ENCODE measurements around the gene BCAS1. TPM values are rescaled to one million over a fixed set of nuclear protein-coding genes. Genes with fewer than 3 reads are reported as not detected.

The BCAS1 gene
- total RNA-seq, 1 experiment from 2014 or later = 0.17 TPM

DNA sequence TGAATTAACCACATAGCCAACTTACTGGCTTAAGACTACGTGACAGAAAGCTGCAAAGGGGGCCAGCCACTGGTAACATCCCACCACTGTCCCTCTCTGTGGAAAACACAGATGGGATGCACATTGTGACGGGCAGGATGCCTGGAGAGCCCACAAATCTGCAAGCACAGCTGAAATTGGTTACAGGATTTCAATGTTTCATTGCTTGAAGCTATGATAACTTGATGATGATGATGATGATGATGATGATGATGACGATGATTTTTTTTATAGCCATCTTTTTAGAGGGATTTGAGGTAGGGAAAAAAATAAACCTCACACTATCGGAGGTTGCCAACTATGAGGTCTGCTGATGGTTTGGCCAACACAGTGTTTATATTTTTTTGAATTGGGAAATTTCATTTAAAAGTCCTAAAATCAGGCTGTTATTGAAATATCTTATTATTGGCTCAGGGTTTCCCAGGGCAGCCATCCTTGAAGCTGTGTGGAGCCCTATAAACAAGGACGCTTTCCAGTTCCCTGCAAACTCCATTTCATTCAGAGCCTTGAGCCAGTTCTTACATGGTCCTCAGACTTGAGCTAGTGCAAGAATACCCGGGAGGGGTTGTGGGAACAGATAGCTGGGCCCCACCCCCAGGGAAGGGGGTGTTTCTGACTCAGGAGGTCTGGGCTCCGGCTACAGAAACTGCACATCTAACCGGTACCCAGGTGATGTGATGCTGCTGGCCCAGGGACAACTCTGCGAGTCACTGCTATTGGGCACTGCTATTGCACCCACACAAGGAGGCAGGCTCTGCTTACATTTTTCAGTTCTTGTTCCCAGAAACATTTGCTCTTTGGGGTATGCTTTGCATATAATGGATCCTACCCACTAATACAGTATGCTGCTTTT, 27.1 kb downstream of the BCAS1 start:
- Histone ChIP-seq H3K9me3 (ENCODE audit: control insufficient read depth in 1 of 2, insufficient read depth in 1 of 2, low read depth in 1 of 2, low read length in 2 of 2) (no peaks in the 10 kb centered on the region), H4K20me1 (ENCODE audit: insufficient read depth) (no peaks in the 10 kb centered on the region), H3K9me2 (ENCODE audit: insufficient read depth) (no peaks in the 10 kb centered on the region), H3K9ac (ENCODE audit: low read length) (no peak overlapping the region), H3K36me3 (ENCODE audit: control insufficient read depth in 1 of 2, insufficient read depth in 2 of 2, low read length in 2 of 2) (no peaks in the 10 kb centered on the region), H3K4me1 (ENCODE audit: control insufficient read depth in 1 of 2, insufficient read depth in 2 of 2, low read length in 2 of 2) (no peaks in the 10 kb centered on the region), H3K4me2 (ENCODE audit: low read length) (no peak overlapping the region), H3K27ac (ENCODE audit: low read depth, low read length) (no peak overlapping the region), H3K79me2 (ENCODE audit: insufficient read depth, low read length) (no peaks in the 10 kb centered on the region), H2AFZ (ENCODE audit: low read depth, low read length, poor library complexity, severe bottlenecking) (no peak overlapping the region), H3K27me3 (ENCODE audit: insufficient read depth, low read length) (no peaks in the 10 kb centered on the region), H3K4me3 (replicated peaks in 1 of 2; ENCODE audit: low read depth in 1 of 2, low read length in 2 of 2) (no peak overlapping the region)
- POLR2A ChIA-PET = interaction anchor here (1.1 kb wide), 1 partner anchor 10 kb away, joined by 4 read pairs; no protein-coding TSS in a partner anchor
- no TSS peak for BruUV-seq (replicated peaks)
- CTCF ChIA-PET = no interaction called here
- RAD21 ChIA-PET (ENCODE audit: low non-redundant PET in 1 of 2, low total read pairs in 2 of 2, uncharacterized antibody in 2 of 2, unreplicated experiment in 2 of 2) = no interaction called here
- DNase-seq (ENCODE audit: low read depth, low spot score) (no peak), ATAC-seq (no peak)
- TF ChIP-seq EZH2 (IDR thresholded peaks at IDR 0.05) (no peak), ELF1 (IDR thresholded peaks at IDR 0.05; ENCODE audit: borderline replicate concordance, low read depth) (no peak), FOSL1 (IDR thresholded peaks at IDR 0.05; ENCODE audit: low read depth) (no peak), RAD21 (IDR thresholded peaks at IDR 0.05; ENCODE audit: low read depth) (no peak), EGR1 (IDR thresholded peaks at IDR 0.05; ENCODE audit: low read depth) (no peak), CEBPB (IDR thresholded peaks at IDR 0.05; ENCODE audit: low read depth) (no peak), YY1 (IDR thresholded peaks at IDR 0.05; ENCODE audit: extremely low read depth, insufficient replicate concordance, low read depth, low read length) (no peak), CBX3 (IDR thresholded peaks at IDR 0.05; ENCODE audit: low read depth) (no peak), ZNF274 (IDR thresholded peaks at IDR 0.05; ENCODE audit: low read depth, low read length) (no peak), ZFX (IDR thresholded peaks at IDR 0.05) (no peak), SIN3A (IDR thresholded peaks at IDR 0.05; ENCODE audit: low read depth) (no peak), TCF7L2 (IDR thresholded peaks at IDR 0.05; ENCODE audit: borderline replicate concordance, extremely low read depth, insufficient read depth, insufficient read length) (no peak)
- TF ChIP-seq, protein P1, sequence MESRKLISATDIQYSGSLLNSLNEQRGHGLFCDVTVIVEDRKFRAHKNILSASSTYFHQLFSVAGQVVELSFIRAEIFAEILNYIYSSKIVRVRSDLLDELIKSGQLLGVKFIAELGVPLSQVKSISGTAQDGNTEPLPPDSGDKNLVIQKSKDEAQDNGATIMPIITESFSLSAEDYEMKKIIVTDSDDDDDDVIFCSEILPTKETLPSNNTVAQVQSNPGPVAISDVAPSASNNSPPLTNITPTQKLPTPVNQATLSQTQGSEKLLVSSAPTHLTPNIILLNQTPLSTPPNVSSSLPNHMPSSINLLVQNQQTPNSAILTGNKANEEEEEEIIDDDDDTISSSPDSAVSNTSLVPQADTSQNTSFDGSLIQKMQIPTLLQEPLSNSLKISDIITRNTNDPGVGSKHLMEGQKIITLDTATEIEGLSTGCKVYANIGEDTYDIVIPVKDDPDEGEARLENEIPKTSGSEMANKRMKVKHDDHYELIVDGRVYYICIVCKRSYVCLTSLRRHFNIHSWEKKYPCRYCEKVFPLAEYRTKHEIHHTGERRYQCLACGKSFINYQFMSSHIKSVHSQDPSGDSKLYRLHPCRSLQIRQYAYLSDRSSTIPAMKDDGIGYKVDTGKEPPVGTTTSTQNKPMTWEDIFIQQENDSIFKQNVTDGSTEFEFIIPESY (IDR thresholded peaks at IDR 0.05; ENCODE audit: extremely low read depth, insufficient replicate concordance, low read length) = no peak
- TF ChIP-seq, protein P2, sequence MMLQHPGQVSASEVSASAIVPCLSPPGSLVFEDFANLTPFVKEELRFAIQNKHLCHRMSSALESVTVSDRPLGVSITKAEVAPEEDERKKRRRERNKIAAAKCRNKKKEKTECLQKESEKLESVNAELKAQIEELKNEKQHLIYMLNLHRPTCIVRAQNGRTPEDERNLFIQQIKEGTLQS (IDR thresholded peaks at IDR 0.05) = no peak
- intact Hi-C loops (cut with micrococcal nuclease) = no loop called here
